Neuronal stem cell (in vitro differentiated cells): Measurements from ENCODE around the gene HNRNPH1.
"Not testable (repeated sequence)": the region's sequence is repeated elsewhere in the genome, so short reads cannot be mapped to it uniquely, and the experiment has no call there.

ENCODE experiments used
- DNase-seq: peaks from one replicate; pipeline ENCODE4 v3.0.0-alpha.2; 2013; ENCODE audit warnings: low spot score
- H2AFZ ChIP-seq: one replicate; pipeline ENCODE4 v1.6.1; 2013; ENCODE audit warnings: mild to moderate bottlenecking, low read length, inconsistent platforms
- H2AK5ac ChIP-seq: 2 replicates; pipeline ENCODE4 v1.6.1; 2013; ENCODE audit warnings: low read depth, mild to moderate bottlenecking, inconsistent platforms, low read length, moderate library complexity, mixed read lengths
- H2BK120ac ChIP-seq: 2 replicates; pipeline ENCODE4 v1.6.1; 2013; ENCODE audit warnings: low read depth, mild to moderate bottlenecking, inconsistent platforms, low read length, moderate library complexity, mixed read lengths
- H2BK12ac ChIP-seq: one replicate; pipeline ENCODE4 v1.6.1; 2013; ENCODE audit warnings: low read length, inconsistent platforms
- H2BK15ac ChIP-seq: 2 replicates; pipeline ENCODE4 v1.6.1; 2013; ENCODE audit warnings: mild to moderate bottlenecking, low read length, inconsistent platforms, mixed read lengths
- H2BK5ac ChIP-seq: one replicate; pipeline ENCODE4 v1.6.1; 2013; ENCODE audit warnings: inconsistent platforms, mild to moderate bottlenecking, low read length, moderate library complexity
- H3K14ac ChIP-seq: one replicate; pipeline ENCODE4 v1.6.1; 2013; ENCODE audit warnings: low read length, inconsistent platforms
- H3K18ac ChIP-seq: 2 replicates; pipeline ENCODE4 v1.6.1; 2013; ENCODE audit warnings: low read length, inconsistent platforms
- H3K23ac ChIP-seq: 2 replicates; pipeline ENCODE4 v1.6.1; 2013; ENCODE audit warnings: low read depth, mild to moderate bottlenecking, mixed read lengths, low read length, inconsistent platforms; ENCODE audit not compliant: poor library complexity
- H3K27ac ChIP-seq: replicated peaks from 3 replicates; pipeline ENCODE4 v1.5.1; 2013; ENCODE audit warnings: low read length, inconsistent platforms
- H3K27me3 ChIP-seq, 3 experiments: 2 replicates each; pipeline ENCODE4 v1.6.1; 2013; ENCODE audit warnings: low read length in 3 of 3, mild to moderate bottlenecking in 2 of 3, inconsistent platforms in 1 of 3, low read depth in 1 of 3, mixed read lengths in 1 of 3, moderate library complexity in 1 of 3; ENCODE audit not compliant: control insufficient read depth in 3 of 3, insufficient read depth in 3 of 3
- H3K36me3 ChIP-seq, 2 donors: replicated peaks in 1 of 2; 2 replicates each; pipeline ENCODE4 v1.6.1; 2013; ENCODE audit warnings: low read length in 2 of 2; ENCODE audit not compliant: control insufficient read depth in 2 of 2, insufficient read depth in 2 of 2
- H3K4ac ChIP-seq: 2 replicates; pipeline ENCODE4 v1.6.1; 2013; ENCODE audit warnings: inconsistent platforms, mild to moderate bottlenecking, low read length, moderate library complexity
- H3K4me1 ChIP-seq, 2 donors: 1 replicate in 1 of 2; 2 replicates in 1 of 2; pipeline ENCODE4 v1.6.1; 2013; ENCODE audit warnings: low read length in 2 of 2, low read depth in 1 of 2; ENCODE audit not compliant: control insufficient read depth in 2 of 2, insufficient read depth in 1 of 2
- H3K4me2 ChIP-seq: one replicate; pipeline ENCODE4 v1.6.1; 2013; ENCODE audit warnings: mild to moderate bottlenecking, low read length, inconsistent platforms; ENCODE audit not compliant: insufficient read depth, poor library complexity, severe bottlenecking
- H3K4me3 ChIP-seq, 2 donors: 2 replicates each; pipeline ENCODE4 v1.5.1; 2013; ENCODE audit warnings: low read length in 2 of 2, mild to moderate bottlenecking in 2 of 2, inconsistent platforms in 1 of 2, moderate library complexity in 1 of 2
- H3K79me1 ChIP-seq: one replicate; pipeline ENCODE4 v1.6.1; 2013; ENCODE audit warnings: low read depth, mild to moderate bottlenecking, inconsistent platforms, low read length, moderate library complexity
- H3K9ac ChIP-seq: one replicate; pipeline ENCODE4 v1.6.1; 2013; ENCODE audit warnings: mild to moderate bottlenecking, low read depth, low read length, inconsistent platforms; ENCODE audit not compliant: poor library complexity
- H3K9me3 ChIP-seq, 2 donors: replicated peaks in 1 of 2; 2 replicates each; pipeline versions ENCODE3 to v1.6.1; 2013; ENCODE audit warnings: low read length in 2 of 2, mild to moderate bottlenecking in 2 of 2, inconsistent platforms in 1 of 2, low read depth in 1 of 2, mixed read lengths in 1 of 2, moderate library complexity in 1 of 2; ENCODE audit not compliant: control insufficient read depth in 2 of 2, insufficient read depth in 1 of 2
- H4K8ac ChIP-seq: one replicate; pipeline ENCODE4 v1.6.1; 2013; ENCODE audit warnings: low read depth, mild to moderate bottlenecking, inconsistent platforms, low read length, moderate library complexity
- H4K91ac ChIP-seq: one replicate; pipeline ENCODE4 v1.6.1; 2013; ENCODE audit warnings: low read length, low read depth, mild to moderate bottlenecking, inconsistent platforms; ENCODE audit not compliant: poor library complexity
- WGBS, 2 donors: extraction: QIAGEN DNeasy Blood & Tissue Kit; methylation state at CpG; one replicate each; pipeline ENCODE4 v1.1.7; 2013; ENCODE audit warnings: missing lambda C conversion rate in 2 of 2, mixed read lengths in 1 of 2; ENCODE audit not compliant: insufficient read length in 2 of 2, insufficient replicate concordance in 1 of 2; ENCODE audit errors: extremely low coverage in 2 of 2; 5-methylcytosine and 5-hydroxymethylcytosine counted together

HNRNPH1 gene

GRCh38 chr5:179633501-179634369 lies 10.3 kb upstream of the HNRNPH1 start:
- not testable (repeated sequence) for H3K9ac ChIP-seq, H3K79me1 ChIP-seq, H2AFZ ChIP-seq, H2BK12ac ChIP-seq, H3K4me3 ChIP-seq, H3K36me3 ChIP-seq, H2AK5ac ChIP-seq, H2BK5ac ChIP-seq, H3K9me3 ChIP-seq, DNase-seq, H4K8ac ChIP-seq, H2BK120ac ChIP-seq, H3K27ac ChIP-seq, H4K91ac ChIP-seq, H3K18ac ChIP-seq, H2BK15ac ChIP-seq, H3K14ac ChIP-seq, H3K4ac ChIP-seq, H3K4me2 ChIP-seq, H3K23ac ChIP-seq, H3K27me3 ChIP-seq, H3K4me1 ChIP-seq
- no CpG with 5 or more reads among the region's 38 CpGs for WGBS, 2 donors

- H2AK5ac ChIP-seq: no peak overlapping the region
- no peaks in the 10 kb centered on the region for H3K9me3 ChIP-seq
- H3K4ac ChIP-seq: no peak overlapping the region
- no peak overlapping the region for H3K9ac ChIP-seq
- no peak overlapping the region for H2BK12ac ChIP-seq
- H3K36me3 ChIP-seq: peaks cover 9 to 28% of the 10 kb centered on the region in 2 donors
- no peaks in the 10 kb centered on the region for H3K27me3 ChIP-seq
- H3K14ac ChIP-seq: no peak overlapping the region
- peak overlapping the region; percentile 2 for H3K18ac ChIP-seq
- peaks cover 10 to 27% of the 10 kb centered on the region in 2 donors for H3K4me1 ChIP-seq
- no peak overlapping the region for H2BK120ac ChIP-seq
- H4K8ac ChIP-seq: no peak overlapping the region
- no peak overlapping the region for H3K27ac ChIP-seq
- no peak overlapping the region for H3K4me2 ChIP-seq
- peaks cover 6% of the 10 kb centered on the region for H3K79me1 ChIP-seq
- H2BK15ac ChIP-seq: no peak overlapping the region
- DNase-seq: no peak
- H3K23ac ChIP-seq: no peak overlapping the region
- H4K91ac ChIP-seq: no peak overlapping the region
- H2AFZ ChIP-seq: peak overlapping the region; percentile 90
- no peak overlapping the region for H2BK5ac ChIP-seq
- peak overlapping the region in 1 of 2 donors; percentile 75 for H3K4me3 ChIP-seq
- WGBS, 2 donors: no CpG with 5 or more reads among the region's 9 CpGs
These were observed 1.4 kb upstream of the HNRNPH1 start for GRCh38 chr5:179624841-179625271.

GRCh38 chr5:179623906-179624741 lies 653 bp upstream of the HNRNPH1 start:
- H3K9ac ChIP-seq: peak overlapping the region; percentile 91
- H3K23ac ChIP-seq: peak overlapping the region; percentile 90
- peak overlapping the region; percentile 75 to 79 for H3K4me3 ChIP-seq
- H4K8ac ChIP-seq: peak overlapping the region; percentile 99
- peak overlapping the region; percentile 62 for H2BK15ac ChIP-seq
- peaks cover 11 to 34% of the 10 kb centered on the region in 2 donors for H3K4me1 ChIP-seq
- H3K18ac ChIP-seq: peak overlapping the region; percentile 97
- H3K27ac ChIP-seq: peak overlapping the region; percentile 80
- H3K9me3 ChIP-seq: no peaks in the 10 kb centered on the region
- peaks cover 6% of the 10 kb centered on the region for H3K79me1 ChIP-seq
- peak overlapping the region; percentile 82 for H3K14ac ChIP-seq
- H3K36me3 ChIP-seq: peaks cover 11 to 36% of the 10 kb centered on the region in 2 donors
- H2BK5ac ChIP-seq: peak overlapping the region; percentile 100
- peak overlapping the region; percentile 84 for H2BK120ac ChIP-seq
- peak overlapping the region; percentile 98 for H2AK5ac ChIP-seq
- no peak for DNase-seq
- H3K4me2 ChIP-seq: peak overlapping the region; percentile 64
- no CpG with 5 or more reads among the region's 68 CpGs for WGBS, 2 donors
- H4K91ac ChIP-seq: peak overlapping the region; percentile 79
- peak overlapping the region; percentile 88 for H2BK12ac ChIP-seq
- no peaks in the 10 kb centered on the region for H3K27me3 ChIP-seq
- peak overlapping the region; percentile 90 for H2AFZ ChIP-seq
- peak overlapping the region; percentile 87 for H3K4ac ChIP-seq
